ENCODE data around the gene ZNF578. TPM values are rescaled to one million over a fixed set of nuclear protein-coding genes. Genes with fewer than 3 reads are reported as not detected.
A peak's percentile ranks its signal among the peaks of the same experiment; 100 is the strongest.
"Not testable (repeated sequence)": the region's sequence is repeated elsewhere in the genome, so short reads cannot be mapped to it uniquely, and the experiment has no call there.

Gene ZNF578
- polyA plus RNA-seq (ENCODE audit: insufficient read depth in 1 of 5, insufficient read length in 5 of 5, low replicate concordance in 1 of 5), result 1 to 10 TPM; 2.6 to 6.3 (median 5.2) TPM
- long read RNA-seq, donor 1, result 0 reads
- long read RNA-seq, donor 2, result 0 reads
- long read RNA-seq, donor 3, full-length matches to known transcripts, result 2 of 2 reads
- long read RNA-seq, donor 3, partial matches to known transcripts, result 0 of 2 reads
- long read RNA-seq, donor 3, other reads (novel, unspliced or antisense), result 0 of 2 reads
- long read RNA-seq, donor 4, partial matches to known transcripts, result 0 of 2 reads
- long read RNA-seq, donor 4, other reads (novel, unspliced or antisense), result 0 of 2 reads
- long read RNA-seq, donor 5, result 0 reads
- long read RNA-seq, donor 6, full-length matches to known transcripts, result 2 of 7 reads
- long read RNA-seq, donor 6, partial matches to known transcripts, result 5 of 7 reads
- long read RNA-seq, donor 6, other reads (novel, unspliced or antisense), result 0 of 7 reads
- long read RNA-seq, donor 7, partial matches to known transcripts, result 37 of 50 reads
- long read RNA-seq, donor 7, other reads (novel, unspliced or antisense), result 13 of 50 reads
- long read RNA-seq, donor 8, partial matches to known transcripts, result 16 of 17 reads
- long read RNA-seq, donor 8, other reads (novel, unspliced or antisense), result 0 of 17 reads

DNA sequence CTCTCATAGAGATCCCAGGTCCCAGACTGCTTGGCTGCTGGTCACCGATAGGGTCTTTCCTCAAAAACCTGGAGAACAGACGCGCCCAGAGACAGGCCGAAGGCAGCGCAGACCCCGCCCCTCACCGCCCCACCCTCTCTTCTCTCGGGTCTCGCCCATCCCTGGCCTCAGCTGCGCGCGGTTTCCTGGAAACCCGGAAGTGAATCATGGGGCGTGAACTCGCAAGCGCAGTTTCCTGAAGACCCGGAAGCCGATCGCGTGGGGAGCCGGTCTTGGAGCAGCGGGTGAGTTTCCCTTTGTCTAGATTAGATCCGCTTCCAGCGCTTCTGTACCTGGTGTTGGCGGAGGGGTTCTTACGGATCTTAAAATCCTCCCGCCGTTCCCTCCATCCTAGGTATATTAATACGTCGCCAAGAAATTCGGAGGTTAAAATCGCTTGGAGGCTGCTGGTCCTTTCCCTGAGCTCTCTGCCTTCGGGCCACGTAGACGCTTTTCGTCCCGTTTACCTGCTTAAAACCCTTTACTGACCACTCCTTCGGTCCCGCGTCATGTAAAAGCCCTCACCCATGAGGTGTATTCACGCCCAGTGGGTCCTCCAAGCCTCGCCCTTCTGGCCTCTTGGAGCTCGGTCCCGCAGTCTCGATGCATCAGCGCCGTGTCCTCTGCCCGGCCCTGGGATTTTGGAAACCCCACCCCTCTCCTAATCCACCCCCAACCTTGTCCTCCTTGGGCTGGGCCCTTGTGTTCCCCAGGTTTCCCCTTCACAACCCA is at the start of gene ZNF578:
Gene ZNF578, plus strand, starts transcription at position 230 of the 771 bp plus-strand sequence. CDS start 48,293 bp downstream, outside the sequence.
- DNase-seq, result peak; percentile 82 to 83

DNA sequence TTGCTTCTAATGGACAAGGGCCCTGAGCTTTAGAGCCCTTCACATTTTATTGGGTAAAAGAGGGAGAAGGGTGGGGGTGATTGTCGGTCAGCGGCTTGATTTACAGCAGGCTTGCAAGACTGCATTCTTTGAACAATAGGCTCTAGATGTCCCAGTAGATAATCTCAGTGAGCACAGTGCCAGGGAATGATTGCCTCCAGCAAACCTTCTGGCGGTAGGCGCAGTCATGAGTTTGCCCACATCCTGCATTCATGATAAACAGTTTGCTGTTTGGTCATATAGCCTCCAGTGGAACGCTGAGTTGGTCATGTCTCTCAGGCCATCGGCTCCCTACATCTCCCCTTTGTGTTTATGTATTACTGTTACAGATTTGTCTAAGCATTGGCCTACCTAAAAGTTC is 43.1 kb upstream of the ZNF578 start:
- no peak for DNase-seq

DNA sequence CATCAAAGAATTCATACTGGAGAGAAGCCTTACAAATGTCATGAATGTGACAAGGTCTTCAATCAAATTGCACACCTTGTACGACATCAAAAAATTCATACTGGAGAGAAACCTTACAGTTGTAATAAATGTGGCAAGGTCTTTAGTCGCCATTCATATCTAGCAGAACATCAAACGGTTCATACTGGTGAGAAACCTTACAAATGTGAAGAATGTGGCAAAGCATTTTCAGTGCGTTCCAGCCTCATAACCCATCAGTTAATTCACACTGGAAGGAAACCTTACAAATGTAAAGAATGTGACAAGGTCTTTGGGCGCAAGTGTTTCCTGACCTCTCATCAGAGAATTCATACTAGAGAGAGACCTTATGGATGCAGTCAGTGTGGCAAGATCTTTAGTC is 37.6 kb upstream of the ZNF578 start:
- DNase-seq, result no peak

DNA sequence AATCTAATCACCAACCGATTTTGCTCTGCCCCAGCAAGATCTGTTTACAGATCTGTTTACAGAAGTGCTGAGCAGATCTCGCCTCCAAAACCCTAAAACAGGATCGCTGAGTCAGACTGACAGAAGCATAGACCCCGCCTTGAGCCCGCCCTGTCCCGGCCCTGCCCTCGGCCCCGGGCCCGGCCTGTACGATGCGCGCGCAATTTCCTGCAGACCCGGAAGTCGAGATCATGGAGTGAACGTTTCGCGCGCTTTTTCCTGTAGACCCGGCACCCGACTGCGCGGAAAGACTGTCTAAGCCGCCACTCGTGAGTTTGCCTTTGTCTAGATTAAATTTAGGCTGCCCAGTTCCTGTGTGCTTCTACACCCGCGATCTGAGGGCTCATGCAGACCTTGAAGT is 24.4 kb upstream of the ZNF578 start, which contains the start of gene ZNF534:
Gene ZNF534, plus strand, starts transcription at position 212 of the 400 bp plus-strand sequence. CDS start 2,327 bp downstream, outside the sequence.
- DNase-seq, result no peak

DNA sequence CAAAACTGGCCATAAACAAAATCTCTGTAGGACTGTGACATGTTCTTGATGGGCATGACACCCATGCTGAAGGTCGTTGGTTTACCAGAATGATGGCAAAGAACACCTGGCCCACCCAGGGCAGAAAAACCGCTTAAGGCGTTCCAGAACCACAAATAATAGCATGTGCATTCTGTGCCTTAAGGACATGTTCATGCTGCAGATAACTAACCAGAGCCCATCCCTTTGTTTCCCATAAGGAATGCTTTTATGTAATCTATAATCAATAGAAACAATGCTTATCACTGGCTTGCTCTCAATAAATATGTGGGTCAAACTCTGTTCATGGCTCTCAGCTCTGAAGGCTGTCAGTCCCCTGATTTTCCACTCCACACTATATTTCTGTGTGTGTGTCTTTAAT is 11.2 kb upstream of the ZNF578 start:
- no peak for DNase-seq

DNA sequence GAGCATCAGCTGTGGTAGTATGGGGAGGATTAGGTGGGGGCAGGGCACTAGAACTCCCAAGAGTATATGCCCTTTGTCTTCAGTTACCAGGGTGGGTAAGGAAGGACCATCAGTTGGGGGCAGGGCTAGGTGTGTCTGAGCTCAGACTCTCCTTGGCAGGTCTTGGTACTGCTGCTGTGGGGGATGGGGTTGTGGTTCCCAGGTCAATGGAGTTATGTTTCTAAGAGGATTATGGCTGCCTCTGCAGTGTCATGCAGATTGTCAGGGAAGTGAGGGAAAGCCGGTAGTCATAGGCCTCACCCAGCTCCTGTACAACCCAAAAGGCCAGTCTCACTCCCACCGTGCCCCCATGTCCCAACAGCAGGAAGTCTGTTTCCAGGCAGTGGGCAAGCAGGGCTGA is 8.8 kb upstream of the ZNF578 start:
- no peak for DNase-seq

DNA sequence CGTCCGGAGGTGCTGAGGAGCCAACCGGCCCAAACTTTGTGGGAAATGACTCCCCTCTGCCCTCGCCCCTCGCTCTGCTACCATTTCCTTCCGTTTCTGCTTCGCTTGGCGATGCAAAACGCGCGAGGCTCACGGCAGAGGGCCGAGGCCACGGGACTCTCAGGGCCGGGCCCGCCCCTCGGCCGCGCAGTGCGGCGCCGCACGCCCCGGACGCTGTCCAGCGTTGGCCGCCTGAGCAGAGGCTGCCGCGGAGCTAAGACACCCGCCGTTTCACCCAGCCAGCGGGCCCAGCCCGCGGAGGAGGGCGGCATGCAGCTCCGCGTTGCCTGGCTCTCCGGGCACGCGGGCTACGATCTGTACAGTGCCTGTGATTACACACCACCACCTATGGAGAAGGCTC is 2.1 kb upstream of the ZNF578 start:
- DNase-seq, result no peak

DNA sequence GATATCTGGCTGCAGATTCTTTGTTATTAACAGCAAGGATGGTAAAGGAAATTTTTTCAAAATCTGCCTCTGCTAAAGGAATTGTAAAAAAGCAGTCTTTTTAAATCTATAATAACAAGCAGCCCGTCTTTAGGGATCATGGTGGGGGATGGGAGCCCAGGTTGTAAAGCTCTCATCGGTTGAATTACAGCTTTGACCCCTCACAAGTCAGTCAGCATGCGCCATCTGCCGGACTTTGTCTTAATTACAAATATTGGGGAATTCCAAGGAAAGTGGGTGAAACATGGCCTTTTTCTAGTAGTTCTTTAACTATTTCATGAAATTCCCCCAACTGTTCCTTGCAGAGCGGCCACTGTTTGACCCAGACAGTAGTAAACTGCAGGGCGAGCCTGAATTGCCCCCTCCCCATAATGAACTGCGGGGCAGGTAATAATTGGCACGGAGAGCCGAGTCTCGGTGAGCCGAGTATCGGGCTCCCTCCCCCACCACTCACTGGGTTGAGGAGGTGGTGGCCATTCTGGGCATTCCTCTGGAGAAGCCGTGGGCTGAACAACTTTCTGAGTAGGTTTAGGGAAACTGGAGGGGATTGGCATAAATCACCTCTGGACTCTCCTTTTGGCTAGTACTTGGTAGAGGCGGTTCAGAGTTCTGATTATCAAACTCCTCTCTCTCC is 11.6 kb downstream of the ZNF578 start:
- DNase-seq, result no peak

DNA sequence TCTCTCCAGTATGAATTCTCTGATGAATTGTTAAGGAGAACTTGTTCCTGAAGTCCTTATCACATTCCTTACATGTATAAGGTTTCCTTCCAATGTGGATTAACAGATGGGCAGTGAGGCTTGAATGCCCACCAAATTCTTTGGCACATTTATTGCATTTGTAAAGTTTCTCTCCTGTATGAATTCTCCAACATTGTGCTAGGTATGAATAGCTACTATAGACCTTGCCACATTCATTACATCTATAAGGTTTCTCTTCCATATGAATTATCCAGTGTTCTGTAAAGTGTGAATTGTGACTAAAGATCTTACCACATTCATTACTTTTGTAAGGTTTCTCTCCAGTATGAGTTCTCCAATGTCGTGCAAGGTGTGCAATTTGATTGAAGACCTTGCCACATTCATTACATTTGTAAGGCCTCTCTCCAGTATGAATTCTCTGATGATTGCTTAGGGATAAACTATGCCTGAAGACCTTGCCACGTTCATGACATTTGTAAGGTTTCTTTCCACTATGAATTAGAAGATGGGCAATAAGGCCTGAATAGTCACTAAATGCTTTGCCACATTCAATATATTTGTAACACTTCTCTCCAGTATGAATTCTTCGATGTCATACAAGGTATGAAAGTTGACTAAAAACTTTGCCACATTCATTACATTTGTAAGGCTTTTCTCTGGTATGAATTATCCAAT is 20.4 kb downstream of the ZNF578 start:
- DNase-seq, result no peak

DNA sequence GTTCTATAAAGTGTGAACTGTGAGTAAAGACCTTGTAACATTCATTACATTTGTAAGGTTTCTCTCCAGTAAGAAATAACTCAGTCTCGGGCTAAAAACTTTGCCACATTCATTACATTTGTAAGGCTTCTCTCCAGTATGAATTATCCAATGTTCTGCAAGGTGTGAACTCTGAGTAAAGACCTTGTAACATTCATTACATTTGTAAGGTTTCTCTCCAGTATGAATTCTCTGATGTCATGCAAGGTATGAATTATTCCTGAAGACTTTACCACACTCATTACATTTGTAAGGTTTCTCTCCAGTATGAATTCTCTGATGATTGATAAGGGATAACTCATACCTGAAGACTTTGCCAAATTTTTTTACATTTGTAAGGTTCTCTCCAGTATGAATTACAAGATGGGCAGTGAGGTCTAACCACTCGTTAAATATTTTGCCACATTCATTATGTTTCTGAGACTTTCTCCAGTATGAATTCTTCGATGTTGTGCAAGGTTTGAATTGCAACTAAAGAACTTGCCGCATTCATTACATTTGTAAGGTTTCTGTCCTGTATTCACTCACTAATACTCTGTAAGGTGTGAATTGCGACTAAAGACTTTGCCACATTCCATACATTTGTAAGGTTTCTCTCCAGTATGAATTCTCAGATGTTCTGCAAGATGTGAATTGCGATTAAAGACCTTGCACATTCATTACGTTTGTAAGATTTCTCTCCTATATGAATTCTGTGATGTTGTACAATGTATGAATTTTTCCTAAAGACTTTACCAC is 21.2 kb downstream of the ZNF578 start:
- no peak for DNase-seq

DNA sequence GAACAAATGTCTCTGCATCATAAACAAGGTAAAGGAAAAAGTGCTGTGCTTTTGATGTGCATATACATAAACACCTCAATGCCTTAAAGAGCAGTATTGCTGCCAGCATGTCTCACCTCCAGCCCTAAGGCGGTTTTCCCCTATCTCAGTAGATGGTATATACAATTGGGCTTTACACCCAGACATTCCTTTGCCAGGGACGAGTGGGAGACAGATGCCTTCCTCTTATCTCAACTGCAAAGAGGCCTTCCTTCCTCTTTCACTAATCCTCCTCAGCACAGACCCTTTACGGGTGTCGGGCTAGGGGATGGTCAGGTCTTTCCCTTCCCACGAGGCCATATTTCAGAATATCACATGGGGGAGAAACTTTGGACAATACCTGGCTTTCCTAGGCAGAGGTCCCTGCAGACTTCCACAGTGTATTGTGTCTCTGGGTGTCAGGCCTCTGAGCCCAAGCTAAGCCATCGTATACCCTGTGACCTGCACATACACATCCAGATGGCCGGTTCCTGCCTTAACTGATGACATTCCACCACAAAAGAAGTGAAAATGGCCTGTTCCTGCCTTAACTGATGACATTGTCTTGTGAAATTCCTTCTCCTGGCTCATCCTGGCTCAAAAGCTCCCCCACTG is 30.9 kb downstream of the ZNF578 start:
- DNase-seq, result not testable (repeated sequence)

DNA sequence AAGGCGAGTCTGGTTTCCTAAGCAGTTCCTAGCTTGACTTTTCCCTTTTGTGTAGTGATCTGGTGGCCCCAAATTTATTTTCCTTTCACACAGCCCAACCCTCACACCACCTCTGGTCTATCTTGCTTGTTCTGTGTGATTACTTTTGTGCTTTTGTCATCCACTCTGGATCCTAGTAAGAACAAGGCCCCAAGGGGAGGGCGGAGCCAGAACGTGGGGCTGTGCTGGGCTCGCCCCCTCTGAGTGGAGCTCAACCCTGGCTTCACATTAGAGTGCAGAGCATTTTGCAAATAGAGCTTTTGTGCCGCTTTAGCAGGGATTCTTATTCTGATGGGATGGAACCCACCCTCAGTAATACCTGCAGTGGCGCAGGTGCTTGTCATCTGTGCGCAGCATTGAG is 31.7 kb downstream of the ZNF578 start:
- DNase-seq, result not testable (repeated sequence)

DNA sequence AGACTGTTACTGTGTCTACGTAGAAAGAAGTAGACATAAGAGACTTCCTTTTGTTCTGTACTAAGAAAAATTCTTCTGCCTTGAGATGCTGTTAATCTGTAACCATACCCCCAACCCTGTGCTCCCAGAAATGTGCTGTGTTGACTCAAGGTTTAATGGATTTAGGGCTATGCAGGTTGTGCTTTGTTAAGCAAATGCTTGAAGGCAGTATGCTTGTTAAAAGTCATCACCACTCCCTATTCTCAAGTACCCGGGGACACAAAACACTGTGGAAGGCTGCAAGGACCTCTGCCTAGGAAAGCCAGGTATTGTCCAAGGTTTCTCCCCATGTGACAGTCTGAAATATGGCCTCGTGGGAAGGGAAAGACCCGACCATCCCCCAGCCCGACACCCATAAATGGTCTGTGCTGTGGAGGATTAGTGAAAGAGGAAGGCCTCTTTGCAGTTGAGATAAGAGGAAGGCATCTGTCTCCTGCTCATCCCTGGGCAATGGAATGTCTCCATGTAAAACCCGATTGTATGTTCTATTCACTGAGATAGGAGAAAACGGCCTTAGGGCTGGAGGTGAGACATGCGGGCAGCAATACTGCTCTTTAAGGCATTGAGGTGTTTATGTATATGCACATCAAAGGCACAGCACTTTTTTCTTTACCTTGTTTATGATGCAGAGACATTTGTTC is 32.3 kb downstream of the ZNF578 start:
- not testable (repeated sequence) for DNase-seq

DNA sequence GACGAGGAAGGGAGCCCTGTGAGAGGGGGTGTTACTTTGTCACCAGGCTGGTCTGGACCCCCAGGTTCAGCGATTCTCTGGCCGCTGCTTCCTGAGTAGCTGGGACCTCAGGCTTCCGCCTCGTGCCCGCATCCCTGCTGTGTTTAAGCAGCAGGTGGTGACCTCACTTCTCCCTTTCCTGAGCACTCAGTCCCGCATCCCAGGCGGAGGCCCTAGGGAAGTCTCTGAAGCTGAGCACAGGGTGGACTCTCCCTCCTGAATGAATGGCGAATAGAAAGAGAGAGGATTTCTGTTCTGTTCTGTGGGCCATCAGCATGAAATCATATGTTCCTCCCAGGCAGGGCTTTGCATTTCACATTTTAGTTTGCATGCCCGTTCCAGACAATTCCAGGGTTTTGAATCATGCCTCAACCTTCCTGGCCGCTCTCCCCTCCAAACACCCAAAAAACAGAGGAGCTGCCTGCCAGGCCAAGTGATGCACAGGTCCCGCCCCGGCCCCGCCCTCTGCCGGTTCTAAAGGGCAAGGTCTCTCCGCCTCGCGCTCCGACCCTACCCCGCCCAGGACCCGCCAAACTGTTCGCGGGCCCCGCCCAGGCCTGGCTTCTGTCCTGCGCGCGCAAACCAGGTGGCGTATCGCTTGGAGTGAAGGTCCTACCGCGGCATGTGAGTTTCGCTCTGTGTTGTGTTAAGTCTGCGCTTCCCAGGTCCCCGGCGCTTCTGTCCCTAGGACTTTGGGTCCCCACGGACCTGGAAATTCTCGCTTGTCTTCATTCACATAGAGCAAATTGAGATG is 39.0 kb downstream of the ZNF578 start:
- DNase-seq, result peak in 1 of 2 donors; percentile 16

DNA sequence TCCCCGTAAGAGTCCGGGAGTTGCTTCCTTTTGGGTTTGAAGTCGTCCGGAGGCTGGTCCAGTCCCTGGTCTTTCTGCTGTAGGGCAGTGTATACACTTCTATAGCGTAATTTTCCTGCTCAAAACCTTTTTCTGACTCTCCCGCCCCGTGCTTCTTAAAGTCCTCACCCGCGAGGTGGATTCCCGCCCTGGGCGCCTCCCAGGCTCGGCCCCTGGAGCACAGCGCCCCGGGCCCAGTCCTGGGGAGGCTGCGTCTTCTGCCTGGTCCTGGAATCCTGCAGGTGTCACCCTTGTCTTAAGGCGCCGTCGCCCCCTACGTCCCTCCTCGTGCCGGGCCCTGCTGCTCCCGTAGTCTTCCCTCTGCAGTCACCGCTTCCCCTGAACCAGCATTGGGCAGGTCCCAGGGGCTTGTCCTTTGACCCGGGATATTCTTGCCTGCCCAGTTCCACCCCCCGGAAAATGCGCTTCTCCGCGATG is 39.7 kb downstream of the ZNF578 start:
- DNase-seq, result peak; percentile 15 to 21

DNA sequence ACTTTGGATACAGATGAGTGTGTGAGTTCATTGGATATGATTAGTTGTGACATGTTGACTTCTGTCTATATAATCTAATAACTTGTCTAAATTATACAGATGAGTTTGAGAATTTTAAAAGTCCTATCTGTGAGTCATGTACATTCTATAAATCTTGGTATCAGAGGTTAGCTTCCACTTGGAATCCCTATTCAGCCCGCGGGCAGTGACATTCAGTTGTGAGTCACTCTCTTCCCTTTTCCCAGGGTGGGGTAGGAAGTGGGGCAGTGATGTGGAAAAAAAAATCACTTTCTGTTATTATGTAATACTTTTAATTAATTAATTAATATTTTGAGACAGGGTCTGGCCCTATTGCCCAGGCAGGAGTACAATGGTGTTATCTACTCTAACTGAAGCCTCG is 41.2 kb downstream of the ZNF578 start:
- DNase-seq, result no peak

DNA sequence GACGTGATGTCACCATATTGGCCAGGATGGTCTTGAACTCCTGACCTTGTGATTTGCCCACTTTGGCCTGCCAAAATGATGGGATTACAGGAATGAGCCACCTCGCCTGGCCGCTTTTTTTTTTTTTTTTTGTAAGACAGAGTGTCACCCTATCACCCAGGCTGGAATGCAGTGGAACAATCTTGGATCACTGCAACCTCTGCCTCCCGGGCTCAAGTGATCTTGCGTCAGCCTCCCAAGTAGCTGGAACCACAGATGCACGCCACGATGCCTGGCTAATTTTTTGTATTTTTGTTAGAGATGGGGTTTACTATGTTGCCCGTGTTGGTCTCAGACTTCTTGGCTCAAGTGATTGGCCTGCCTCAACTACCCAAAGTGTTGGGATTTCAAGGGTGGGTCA is 45.2 kb downstream of the ZNF578 start:
- no peak for DNase-seq

DNA sequence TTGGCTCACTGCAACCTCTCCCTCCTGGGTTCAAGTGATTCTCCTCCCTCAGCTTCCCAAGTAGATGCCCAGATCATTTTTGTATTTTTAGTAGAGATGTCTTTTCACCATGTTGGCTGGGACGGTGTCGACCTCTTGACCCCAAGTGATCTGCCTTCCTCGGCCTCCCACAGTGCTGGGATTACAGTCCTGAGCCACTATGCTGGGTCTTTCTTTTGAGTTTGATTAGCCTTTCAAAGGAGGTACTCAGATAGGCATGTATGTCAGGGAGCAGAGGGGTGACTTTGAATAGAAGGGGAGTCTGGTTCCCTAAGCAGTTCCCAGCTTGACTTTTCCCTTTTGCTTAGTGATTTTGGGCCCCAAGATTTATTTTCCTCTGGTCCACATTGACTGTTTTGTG is 47.1 kb downstream of the ZNF578 start:
- DNase-seq, result not testable (repeated sequence)

Measured in right lung (tissue), 10 donors.